Activated T-cell treated with anti-CD3 and anti-CD28 coated beads for 4 hours (primary cell): ENCODE measurements around the gene NUAK2.
"Not testable (repeated sequence)": the region's sequence is repeated elsewhere in the genome, so short reads cannot be mapped to it uniquely, and the experiment has no call there.

ENCODE experiments used
- DNase-seq: peaks from one replicate; pipeline ENCODE4 v3.0.0-alpha.2; 2020

Gene NUAK2

DNA sequence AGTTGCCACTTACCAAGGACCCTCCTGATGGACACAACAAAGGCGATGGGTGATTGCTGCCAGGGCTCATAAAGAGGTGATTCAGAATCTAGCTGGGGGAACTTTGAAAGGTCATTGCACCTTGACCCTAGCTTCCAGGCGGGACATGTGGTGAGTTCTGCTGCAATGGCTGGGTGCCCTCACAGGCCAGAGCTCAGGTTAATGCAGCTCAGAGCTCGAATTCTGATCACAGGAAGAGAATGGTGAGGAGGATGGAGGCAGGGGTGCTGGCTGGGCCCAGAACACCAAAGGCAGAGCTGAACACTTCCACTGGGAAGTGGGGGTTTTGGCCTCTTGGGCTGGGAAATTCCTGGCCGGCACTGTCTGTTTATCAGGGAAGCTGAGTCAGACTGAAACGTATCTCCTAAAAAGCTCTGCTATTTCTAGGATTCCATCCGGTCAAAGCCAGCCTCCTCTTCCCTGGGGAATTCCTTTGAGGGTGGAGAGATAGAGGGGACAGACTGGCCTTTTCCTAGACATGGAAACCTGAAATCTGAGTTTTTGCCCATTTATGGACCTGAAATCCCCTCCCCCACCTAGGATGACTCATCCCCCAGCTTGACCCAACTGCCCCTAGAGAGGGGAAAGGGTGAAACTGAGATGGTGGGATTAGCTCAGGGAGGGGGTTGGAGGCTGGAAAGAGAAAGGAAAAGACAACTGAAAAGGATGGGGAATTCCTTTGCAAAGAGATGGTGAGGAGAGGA lies 27.2 kb downstream of the NUAK2 start:
- no peak for DNase-seq

DNA sequence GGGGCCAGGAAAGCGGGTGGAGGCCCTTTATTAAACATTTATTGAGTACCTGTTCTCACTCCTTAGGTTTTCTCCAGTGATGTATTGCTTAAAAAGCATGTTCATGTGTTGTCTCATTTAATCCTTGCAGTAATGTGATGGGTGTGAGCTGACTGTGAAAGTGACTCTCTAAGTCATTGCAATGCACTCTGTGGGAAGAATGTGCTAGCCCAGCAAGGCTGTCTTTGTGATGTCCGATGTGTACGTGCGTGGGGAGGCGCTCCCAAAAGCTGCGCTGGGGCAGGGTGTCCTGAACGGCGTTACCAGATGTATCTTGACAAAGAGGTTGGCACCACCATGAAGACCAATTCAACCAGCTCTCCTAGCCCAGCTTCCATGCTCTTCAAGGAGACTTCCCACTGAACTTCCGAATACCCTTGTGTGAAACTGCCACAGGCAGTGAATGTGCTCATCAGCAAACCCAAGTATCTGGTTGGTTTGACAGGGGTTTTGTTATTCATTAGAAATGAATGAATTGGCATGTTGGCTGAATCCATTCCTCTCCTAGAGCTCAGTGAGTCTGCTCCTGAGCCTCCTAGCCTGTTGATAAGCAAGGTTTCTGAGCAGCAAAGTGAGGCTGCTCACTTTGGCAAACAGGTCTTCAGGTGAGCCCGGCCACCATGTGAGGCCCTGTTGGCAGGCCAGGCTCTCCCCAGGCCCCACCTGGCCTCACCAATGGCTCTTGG lies 28.0 kb downstream of the NUAK2 start:
- no peak for DNase-seq

DNA sequence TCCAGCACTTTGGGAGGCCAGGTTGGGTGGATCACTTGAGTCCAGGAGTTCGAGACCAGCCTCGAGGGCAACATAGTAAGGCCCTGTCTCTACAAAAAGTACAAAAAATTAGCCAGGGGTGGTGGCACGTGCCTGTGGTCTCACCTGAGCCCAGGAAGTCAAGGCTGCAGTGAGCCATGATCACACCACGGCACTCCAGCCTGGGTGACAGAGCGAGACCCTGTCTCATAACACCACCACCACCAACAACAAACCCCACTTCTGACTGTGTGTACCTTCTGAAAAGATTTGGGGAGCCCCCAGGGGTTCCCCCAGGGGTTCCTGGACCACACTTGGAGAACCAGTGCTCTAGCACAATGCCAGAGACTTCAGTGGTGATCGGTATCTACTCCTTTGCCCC lies 29.9 kb downstream of the NUAK2 start:
- no peak for DNase-seq

DNA sequence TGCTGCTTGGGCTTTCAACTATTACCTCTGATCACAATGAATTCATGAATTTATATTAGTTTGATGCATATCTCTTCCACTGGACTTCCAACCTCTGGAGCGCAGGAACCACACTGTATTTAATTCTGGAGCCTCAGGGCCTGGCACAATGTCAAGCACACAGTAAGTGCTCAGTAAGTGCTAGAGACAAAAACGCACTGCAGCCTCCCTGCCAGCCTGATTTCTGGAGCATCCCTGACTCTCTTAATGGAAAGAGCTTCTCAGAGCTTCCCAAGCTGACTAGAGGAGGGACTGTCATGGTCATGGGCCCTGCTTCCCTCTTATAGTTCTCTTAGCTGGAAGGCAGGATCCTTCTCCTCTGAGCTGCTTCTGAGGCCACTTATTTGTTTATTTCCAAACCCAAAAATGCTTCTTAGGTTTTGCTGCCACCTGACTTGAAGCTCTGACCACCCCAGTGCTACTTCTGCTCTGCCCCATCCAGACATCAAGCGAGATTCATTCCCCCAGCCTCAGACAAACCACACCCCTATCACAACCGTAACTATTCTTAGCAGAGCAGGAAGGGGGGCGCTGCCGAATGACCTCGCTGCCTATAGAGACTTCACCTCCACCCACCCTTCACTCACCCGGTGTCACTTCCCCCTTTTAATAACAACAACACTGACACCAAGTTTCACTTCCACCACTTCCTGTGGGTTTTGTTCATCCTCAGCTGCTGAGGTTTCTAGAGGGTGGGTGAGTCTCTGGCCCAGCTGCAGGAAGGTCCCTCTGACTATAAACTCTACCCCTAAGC lies 33.6 kb downstream of the NUAK2 start:
- peak; percentile 62 for DNase-seq

DNA sequence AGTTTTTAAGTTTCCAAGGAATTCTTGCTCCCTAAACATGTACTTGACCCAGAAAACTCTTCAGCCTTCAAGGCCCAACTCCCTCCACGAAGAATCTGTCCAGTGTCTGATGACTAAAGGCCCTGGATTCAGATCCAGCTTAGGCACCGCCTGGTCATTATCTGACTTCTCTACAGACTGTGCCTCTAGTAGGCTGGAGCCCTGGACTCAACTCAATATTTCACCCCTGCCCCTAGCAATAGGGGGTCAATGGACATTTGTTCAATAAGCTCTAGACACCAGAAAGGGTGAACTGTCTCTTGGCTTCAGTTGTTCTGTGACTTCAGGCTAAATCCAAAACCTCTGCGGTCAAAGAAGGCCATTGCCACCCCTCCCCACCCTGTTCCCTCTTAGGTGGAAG lies 34.5 kb downstream of the NUAK2 start:
- DNase-seq, result no peak

DNA sequence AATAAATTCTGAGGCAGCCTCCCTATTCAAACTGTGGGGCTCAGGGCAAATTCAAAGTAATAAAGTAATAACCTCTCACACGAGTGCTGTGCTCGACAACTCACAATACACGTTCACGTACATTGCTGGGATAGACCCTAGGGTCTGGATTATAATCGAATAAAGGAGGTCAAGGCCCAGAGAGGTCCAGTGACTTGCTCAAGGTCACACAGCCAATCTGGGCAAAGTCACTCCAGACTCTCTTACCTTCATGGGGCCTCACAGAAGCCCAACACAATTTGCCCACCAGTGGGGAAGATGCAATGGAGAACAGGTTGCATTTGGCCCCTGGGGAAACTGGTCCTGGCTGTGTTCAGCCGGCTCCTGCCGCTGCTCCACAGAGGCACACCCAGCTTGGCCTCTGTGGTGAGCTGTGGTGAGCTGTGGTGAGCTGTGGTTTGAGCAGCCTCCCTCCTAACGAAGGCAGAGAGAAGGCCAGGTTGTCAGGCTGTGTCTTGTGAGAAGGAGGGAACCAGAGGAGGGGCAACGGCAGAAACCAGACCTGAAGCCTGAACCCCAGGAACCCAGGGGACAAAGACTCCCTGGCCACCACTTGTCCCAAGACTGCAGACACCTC lies 35.1 kb downstream of the NUAK2 start:
- DNase-seq, result no peak

DNA sequence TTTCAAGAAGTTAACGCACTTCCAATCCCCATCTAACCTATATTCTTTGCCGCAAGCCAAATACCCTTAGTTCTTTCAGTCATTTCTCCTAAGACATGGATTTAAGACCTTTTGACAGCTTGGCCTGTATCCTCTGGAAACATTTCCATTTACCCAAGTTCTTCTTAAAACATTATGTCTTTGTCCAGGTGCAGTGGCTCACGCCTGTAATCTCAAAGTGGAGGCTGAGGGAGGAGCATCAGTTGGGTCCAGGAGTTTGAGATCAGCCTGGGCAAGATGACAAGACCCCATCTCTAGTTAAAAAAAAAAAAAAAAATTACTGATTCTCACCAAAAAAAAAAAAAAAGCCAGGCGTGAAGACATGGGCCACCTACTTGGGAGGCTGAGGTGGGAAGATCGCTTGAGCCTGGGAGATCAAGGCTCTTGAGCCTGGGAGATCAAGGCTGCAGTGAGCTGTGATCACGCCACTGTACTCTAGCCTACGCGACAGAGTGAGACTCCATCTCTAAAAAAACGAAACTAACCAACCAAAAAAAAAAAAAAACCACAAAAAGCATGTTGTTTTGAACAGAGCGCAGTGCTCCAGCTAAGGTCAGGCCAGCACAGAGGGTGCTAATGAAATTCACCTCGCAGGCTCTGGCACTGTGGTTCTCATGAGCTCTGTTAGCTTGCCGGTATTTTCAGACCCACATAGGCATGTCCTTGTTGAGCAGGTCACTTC lies 36.0 kb downstream of the NUAK2 start:
- DNase-seq, result peak; percentile 21

DNA sequence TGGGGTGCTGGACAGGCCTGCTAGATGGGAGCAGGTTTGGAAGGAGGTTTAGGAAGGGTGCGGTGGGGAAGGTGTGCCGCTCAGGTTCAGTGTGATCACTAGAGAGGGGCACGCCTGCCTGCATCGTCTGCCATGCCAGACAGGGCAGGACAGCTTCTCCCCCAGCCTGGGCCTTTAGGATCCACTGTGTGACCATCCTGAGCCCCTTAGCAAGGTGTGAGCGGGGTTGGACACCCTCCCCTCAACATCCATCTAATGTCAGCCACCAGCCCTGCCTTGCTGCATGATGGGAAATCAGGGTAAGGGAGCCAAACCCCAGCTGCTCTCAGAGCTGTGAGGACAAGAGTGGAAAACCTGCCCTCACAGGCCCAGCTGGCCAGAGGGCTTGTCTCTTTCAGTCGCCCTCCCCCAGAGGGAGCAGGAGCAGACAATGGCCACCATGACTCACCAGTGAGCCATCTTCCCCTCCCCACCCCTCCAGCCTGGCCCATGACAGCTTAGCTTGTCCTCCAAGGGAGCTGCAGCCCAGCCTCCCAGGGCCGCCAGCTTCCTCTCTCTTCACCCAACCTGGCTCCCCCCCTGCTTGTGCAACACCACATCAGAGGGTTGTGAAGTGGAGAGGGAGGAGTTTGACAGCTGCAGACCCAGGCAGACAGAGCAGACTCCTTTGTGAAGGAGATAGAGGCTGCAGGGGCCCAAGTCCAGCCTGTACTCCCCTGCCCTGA lies 37.0 kb downstream of the NUAK2 start:
- DNase-seq, result peak; percentile 72

GRCh38 chr1:205283270-205284147 lies 38.0 kb downstream of the NUAK2 start:
- no peak for DNase-seq

DNA sequence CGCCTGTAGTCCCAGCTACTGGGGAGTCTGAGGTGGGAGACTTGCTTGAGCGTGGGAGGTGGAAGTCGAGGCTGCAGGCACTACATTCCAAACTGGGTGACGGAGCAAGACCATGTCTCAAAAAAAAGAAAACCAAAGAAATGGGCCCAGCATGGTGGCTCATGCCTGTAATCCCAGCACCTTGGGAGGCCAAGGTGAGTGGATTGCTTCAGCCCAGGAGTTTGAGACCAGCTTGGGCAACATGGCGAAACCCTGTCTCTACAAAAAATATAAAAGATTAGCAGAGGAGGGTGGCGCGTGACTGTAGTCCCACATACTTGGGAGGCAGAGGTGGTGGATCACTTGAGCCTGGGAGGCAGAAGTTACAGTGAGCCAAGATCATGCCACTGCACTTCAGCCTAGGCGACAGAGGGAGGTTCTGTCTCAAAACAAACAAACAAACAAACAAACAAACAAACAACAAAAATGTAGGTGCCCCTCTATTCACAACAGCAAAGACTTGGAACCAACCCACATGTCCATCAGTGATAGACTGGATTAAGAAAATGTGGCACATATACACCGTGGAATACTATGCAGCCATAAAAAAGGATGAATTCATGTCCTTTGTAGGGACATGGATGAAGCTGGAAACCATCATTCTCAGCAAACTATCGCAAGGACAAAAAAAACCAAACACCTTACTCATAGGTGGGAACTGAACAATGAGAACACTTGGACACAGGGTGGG lies 40.7 kb downstream of the NUAK2 start:
- not testable (repeated sequence) for DNase-seq

DNA sequence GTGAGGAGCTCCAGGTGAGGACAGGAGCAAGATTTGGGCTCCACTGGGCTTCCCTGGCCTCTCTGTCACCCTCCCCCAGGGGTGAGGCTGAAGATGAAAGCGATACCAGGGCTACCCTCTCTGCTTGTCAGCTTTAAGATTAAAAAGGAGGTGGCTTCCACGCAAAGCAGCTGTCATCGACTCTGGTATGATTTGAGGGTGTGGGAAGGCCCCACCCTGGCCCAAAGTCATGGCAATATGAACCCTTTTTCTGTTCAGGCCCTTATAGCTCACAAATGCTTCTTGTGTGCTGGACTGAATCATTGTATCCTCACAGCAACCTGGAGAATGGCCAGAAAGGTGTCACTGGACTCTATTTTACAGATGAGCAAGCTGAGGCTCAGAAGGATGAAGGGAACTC lies 41.6 kb downstream of the NUAK2 start:
- DNase-seq, result no peak

DNA sequence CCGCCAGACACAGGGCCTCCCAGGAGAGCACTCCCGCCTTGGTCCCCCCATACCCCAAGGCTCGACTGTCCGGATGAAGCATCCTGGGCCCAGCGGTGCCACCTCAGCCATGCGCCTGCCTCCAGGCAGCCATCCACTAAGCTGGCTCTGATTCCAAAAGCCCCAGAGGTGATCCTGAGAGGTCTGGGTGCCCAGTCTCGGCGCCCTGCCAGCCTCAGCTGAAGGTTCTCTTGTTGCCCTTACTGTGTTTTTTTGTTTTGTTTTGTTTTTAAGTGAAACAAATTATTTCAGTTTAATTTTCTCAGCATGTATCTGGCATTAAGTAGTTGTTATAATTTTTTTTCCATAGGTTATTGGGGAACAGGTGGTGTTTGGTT lies 44.9 kb downstream of the NUAK2 start:
- no peak for DNase-seq

DNA sequence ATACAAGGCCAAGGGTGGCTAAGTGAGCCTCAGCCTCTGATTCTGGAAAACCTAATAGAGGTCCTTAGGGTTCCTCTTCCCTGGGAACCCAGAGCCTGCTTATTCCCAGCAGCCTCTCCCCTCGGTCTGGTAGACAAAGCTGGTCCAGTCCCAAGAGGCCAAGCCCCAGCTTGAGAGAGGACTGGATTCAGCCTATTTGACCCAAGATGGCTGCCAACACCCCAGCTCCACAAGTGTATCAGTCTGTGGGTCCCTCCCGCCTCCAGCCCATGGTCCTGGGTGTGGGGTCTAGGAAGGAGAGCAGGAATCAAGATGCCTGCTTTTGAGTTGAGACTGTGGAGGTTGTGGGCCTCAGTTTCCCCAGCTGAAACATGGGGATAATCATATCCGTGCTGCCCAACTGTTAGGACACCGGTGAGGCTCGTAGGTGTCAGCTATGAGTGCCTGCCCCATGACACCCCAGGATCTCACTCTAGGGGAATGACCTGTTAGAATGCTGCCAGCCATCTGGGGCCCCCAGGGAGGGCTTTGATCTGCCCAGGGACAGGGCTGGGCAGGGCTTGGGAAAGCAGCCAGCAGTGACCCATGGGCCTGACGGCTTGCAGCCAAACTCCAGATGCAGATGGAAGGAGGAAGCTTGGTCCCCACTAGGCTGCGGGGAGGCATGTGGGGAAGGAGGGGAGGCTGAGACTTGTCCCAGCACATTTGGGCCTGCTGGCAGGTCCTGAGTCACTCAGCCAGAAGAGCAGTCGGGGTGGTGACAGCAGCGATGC lies 45.4 kb downstream of the NUAK2 start:
- no peak for DNase-seq

DNA sequence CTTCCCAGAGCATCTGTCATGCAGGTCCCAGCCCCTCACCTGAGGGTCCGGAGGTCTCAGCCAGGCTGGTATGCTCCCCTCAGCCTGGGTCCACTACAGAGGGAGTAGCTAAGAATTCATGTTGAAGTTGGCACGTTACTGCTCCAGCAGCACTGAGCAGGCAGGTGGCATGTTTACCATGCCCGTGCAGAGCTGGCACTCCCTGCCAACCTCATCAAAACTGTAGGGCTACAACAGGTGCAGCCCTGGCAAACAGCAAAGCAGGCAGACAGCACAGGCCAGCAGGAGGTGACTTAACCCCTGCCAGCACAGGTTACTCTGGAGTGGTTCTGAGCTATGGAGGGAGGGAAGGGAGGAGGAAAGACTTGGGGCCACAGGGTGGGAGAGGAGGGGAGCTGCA lies 46.4 kb downstream of the NUAK2 start:
- no peak for DNase-seq

- DNase-seq, result no peak
These were observed 47.4 kb downstream of the NUAK2 start for GRCh38 chr1:205274041-205274691.

GRCh38 chr1:205273551-205273982 lies 48.0 kb downstream of the NUAK2 start:
- peak; percentile 81 for DNase-seq

DNA sequence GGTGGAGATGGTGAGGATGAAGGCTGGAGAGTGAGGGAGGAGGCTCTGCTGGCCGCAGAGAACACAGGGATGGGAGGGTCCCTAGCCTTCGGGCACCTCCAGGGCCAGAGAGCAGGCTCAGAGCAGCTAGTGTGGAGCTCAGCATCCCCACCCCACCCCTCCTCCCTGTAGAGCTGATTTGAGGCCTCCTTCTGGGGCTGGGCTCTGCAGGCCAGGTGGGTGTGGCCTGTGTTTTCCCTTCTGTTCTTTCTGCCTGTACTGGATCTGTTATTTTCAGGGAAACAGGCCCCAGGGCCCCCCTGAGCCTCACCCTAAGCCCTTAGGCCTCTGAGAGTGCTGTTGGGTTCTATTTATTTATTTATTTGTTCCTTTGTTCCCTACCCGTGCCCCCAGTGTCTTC lies 49.0 kb downstream of the NUAK2 start:
- DNase-seq, result no peak

DNA sequence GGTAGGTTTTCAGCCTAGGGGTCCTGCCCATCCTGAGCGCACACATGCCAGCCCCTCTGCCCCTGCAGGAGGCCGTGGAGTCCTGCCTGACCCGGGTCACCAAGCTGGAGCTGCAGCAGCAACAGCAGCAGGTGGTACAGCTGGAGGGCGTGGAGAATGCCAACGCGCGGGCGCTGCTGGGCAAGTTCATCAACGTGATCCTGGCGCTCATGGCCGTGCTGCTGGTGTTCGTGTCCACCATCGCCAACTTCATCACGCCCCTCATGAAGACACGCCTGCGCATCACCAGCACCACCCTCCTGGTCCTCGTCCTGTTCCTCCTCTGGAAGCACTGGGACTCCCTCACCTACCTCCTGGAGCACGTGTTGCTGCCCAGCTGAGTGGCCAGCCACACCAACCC lies 49.8 kb downstream of the NUAK2 start:
- no peak for DNase-seq

DNA sequence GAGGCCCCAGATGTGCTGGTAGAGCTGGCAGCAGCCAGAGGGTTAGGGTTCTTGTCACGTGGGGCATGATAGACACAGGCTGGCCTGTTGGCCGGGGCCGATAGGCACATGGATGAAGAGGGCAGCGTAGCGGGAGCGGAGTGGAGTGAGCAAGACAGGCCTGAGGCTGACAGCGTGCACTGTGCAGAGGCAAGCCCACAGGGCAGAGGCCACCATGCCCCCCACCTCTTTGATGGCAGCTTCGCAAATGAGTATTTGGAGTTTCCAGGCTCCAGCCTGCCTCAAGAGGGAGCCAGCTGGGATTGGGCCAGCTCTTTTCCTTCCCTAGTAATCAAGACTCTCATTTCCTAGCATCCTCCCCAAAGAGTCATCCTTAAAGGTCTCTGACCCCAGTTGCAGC lies 50.3 kb downstream of the NUAK2 start:
- DNase-seq, result no peak
